Neural progenitor cell (in vitro differentiated cells): ENCODE results near the gene CTIF. TPM values are rescaled to one million over a fixed set of nuclear protein-coding genes. Genes with fewer than 3 reads are reported as not detected.
A peak's percentile ranks its signal among the peaks of the same experiment; 100 is the strongest.

Experiments used
- DNase-seq: peaks from one replicate; pipeline ENCODE4 v3.0.0-alpha.2; 2016; ENCODE audit warnings: low spot score
- H2AFZ ChIP-seq: fragments of 200-600 bp; sonication (generic); replicated peaks from 2 replicates; pipeline ENCODE4 v1.6.1; 2016; ENCODE audit warnings: antibody characterized with exemption
- H3F3A ChIP-seq: fragments of 200-600 bp; sonication (generic); 2 replicates; pipeline ENCODE4 v1.6.1; 2016; ENCODE audit warnings: antibody characterized with exemption, low read depth
- H3K27ac ChIP-seq: fragments of 200-600 bp; sonication (generic); 2 replicates; pipeline ENCODE4 v1.5.1; 2016; ENCODE audit warnings: mild to moderate bottlenecking
- H3K27me3 ChIP-seq: fragments of 200-600 bp; sonication (generic); 2 replicates; pipeline ENCODE4 v1.6.1; 2016; ENCODE audit warnings: mild to moderate bottlenecking, moderate library complexity
- H3K36me3 ChIP-seq: fragments of 200-600 bp; sonication (generic); 2 replicates; pipeline ENCODE4 v1.5.1; 2016
- H3K4me1 ChIP-seq: fragments of 200-600 bp; sonication (generic); 2 replicates; pipeline ENCODE4 v1.6.1; 2016; ENCODE audit warnings: mixed run types
- H3K4me2 ChIP-seq: fragments of 200-600 bp; sonication (generic); 2 replicates; pipeline ENCODE4 v1.6.1; 2016
- H3K4me3 ChIP-seq: fragments of 200-600 bp; sonication (generic); 2 replicates; pipeline ENCODE4 v1.5.1; 2016
- H3K79me2 ChIP-seq: fragments of 200-600 bp; sonication (generic); 2 replicates; pipeline ENCODE4 v1.6.1; 2016; ENCODE audit warnings: low read depth
- H3K9ac ChIP-seq: fragments of 200-600 bp; sonication (generic); 2 replicates; pipeline ENCODE4 v1.6.1; 2016
- H3K9me3 ChIP-seq: fragments of 200-600 bp; sonication (generic); 2 replicates; pipeline ENCODE4 v1.5.1; 2016; ENCODE audit warnings: low read depth
- H4K20me1 ChIP-seq: fragments of 200-600 bp; sonication (generic); 2 replicates; pipeline ENCODE4 v1.6.1; 2016; ENCODE audit warnings: low read depth
- H3K27ac Mint-ChIP-seq: 3 replicates; pipeline ENCODE4 v1.8.0; 2021; ENCODE audit warnings: mixed read lengths
- H3K27me3 Mint-ChIP-seq: 2 replicates; pipeline ENCODE4 v1.8.0; 2022; ENCODE audit warnings: low read depth, mild to moderate bottlenecking, inconsistent platforms, moderate library complexity, mixed read lengths; ENCODE audit not compliant: insufficient read depth
- H3K36me3 Mint-ChIP-seq: 3 replicates; pipeline ENCODE4 v1.8.0; 2021; ENCODE audit warnings: mixed read lengths
- H3K4me1 Mint-ChIP-seq: 3 replicates; pipeline ENCODE4 v1.8.0; 2021; ENCODE audit warnings: mixed read lengths
- H3K4me3 Mint-ChIP-seq: 3 replicates; pipeline ENCODE4 v1.8.0; 2021; ENCODE audit warnings: mild to moderate bottlenecking, moderate library complexity, mixed read lengths
- H3K9me3 Mint-ChIP-seq: 3 replicates; pipeline ENCODE4 v1.8.0; 2020; ENCODE audit warnings: mixed read lengths
- CTCF ChIP-seq: fragments of 200-600 bp; sonication (generic); IDR thresholded peaks from 2 replicates; pipeline ENCODE4 v1.5.1; 2017; ENCODE audit warnings: antibody characterized with exemption, mild to moderate bottlenecking
- EZH2 ChIP-seq: fragments of 200-600 bp; sonication (generic); IDR thresholded peaks from 2 replicates; pipeline ENCODE4 v1.6.1; 2017; ENCODE audit warnings: antibody characterized with exemption, mild to moderate bottlenecking, moderate library complexity
- EZH2phosphoT487 ChIP-seq: fragments of 200-600 bp; sonication (generic); IDR thresholded peaks from 2 replicates; pipeline ENCODE4 v1.6.1; 2017; ENCODE audit warnings: antibody characterized with exemption
- total RNA-seq: library from RNA; depleted of rRNA; stranded (reverse); fragments of >200 nt; gene quantifications from 2 replicates; pipeline ENCODE4 v1.2.3, GENCODE V29; 2015; ENCODE audit warnings: low replicate concordance

The CTIF gene
- total RNA-seq, 1 donor from 2014 or later = 17.6 TPM

GRCh38 chr18:48850822-48851598, 312.2 kb downstream of the CTIF start:
- H3K36me3 ChIP-seq = no peaks in the 10 kb centered on the region
- H3K9me3 ChIP-seq = no peaks in the 10 kb centered on the region
- H3K4me3 ChIP-seq = no peak overlapping the region
- Mint-ChIP-seq H3K4me1 (peaks cover 55% of the 10 kb centered on the region), H3K27me3 (peaks cover 2% of the 10 kb centered on the region), H3K4me3 (no peak overlapping the region), H3K27ac (peak overlapping the region; percentile 89), H3K9me3 (peaks cover 3% of the 10 kb centered on the region), H3K36me3 (peaks cover 8% of the 10 kb centered on the region)
- peak overlapping the region; percentile 64 for H3K27ac ChIP-seq
- TF ChIP-seq EZH2phosphoT487 = no peak
- no peak for TF ChIP-seq CTCF
- TF ChIP-seq EZH2 = no peak
- no peaks in the 10 kb centered on the region for H3K79me2 ChIP-seq
- peaks cover 31% of the 10 kb centered on the region for H3K4me1 ChIP-seq
- no peak for DNase-seq
- peak overlapping the region; percentile 57 for H3K4me2 ChIP-seq
- H4K20me1 ChIP-seq = no peaks in the 10 kb centered on the region
- no peak overlapping the region for H3K9ac ChIP-seq
- H3K27me3 ChIP-seq = no peaks in the 10 kb centered on the region
- no peak overlapping the region for H2AFZ ChIP-seq
- no peaks in the 10 kb centered on the region for H3F3A ChIP-seq

- no peaks in the 10 kb centered on the region for H4K20me1 ChIP-seq
- H3K9me3 ChIP-seq = no peaks in the 10 kb centered on the region
- Mint-ChIP-seq H3K4me3 (no peak overlapping the region), H3K9me3 (peaks cover 3% of the 10 kb centered on the region), H3K27me3 (peaks cover 2% of the 10 kb centered on the region), H3K27ac (peak overlapping the region; percentile 81), H3K36me3 (peaks cover 11% of the 10 kb centered on the region), H3K4me1 (peaks cover 55% of the 10 kb centered on the region)
- H3K27me3 ChIP-seq = no peaks in the 10 kb centered on the region
- no peak for TF ChIP-seq EZH2phosphoT487
- no peak for TF ChIP-seq EZH2
- no peak for TF ChIP-seq CTCF
- no peak overlapping the region for H2AFZ ChIP-seq
- H3K4me3 ChIP-seq = no peak overlapping the region
- peaks cover 31% of the 10 kb centered on the region for H3K4me1 ChIP-seq
- H3K4me2 ChIP-seq = peak overlapping the region; percentile 57
- no peaks in the 10 kb centered on the region for H3F3A ChIP-seq
- no peaks in the 10 kb centered on the region for H3K79me2 ChIP-seq
- DNase-seq = no peak
- no peak overlapping the region for H3K27ac ChIP-seq
- no peak overlapping the region for H3K9ac ChIP-seq
- no peaks in the 10 kb centered on the region for H3K36me3 ChIP-seq
Measured at GRCh38 chr18:48851599-48851960, 312.7 kb downstream of the CTIF start.

GRCh38 chr18:48852292-48852691, 313.5 kb downstream of the CTIF start:
- no peaks in the 10 kb centered on the region for H3K27me3 ChIP-seq
- Mint-ChIP-seq H3K27ac (no peak overlapping the region), H3K4me3 (no peak overlapping the region), H3K9me3 (peaks cover 4% of the 10 kb centered on the region), H3K4me1 (peaks cover 56% of the 10 kb centered on the region), H3K36me3 (peaks cover 12% of the 10 kb centered on the region), H3K27me3 (peaks cover 2% of the 10 kb centered on the region)
- no peak overlapping the region for H2AFZ ChIP-seq
- H3K4me1 ChIP-seq = peaks cover 31% of the 10 kb centered on the region
- no peak overlapping the region for H3K4me3 ChIP-seq
- H4K20me1 ChIP-seq = no peaks in the 10 kb centered on the region
- no peak for DNase-seq
- no peaks in the 10 kb centered on the region for H3K79me2 ChIP-seq
- H3K4me2 ChIP-seq = no peak overlapping the region
- H3K27ac ChIP-seq = no peak overlapping the region
- TF ChIP-seq EZH2phosphoT487 (no peak), EZH2 (no peak), CTCF (no peak)
- no peaks in the 10 kb centered on the region for H3K9me3 ChIP-seq
- no peaks in the 10 kb centered on the region for H3K36me3 ChIP-seq
- H3K9ac ChIP-seq = no peak overlapping the region
- H3F3A ChIP-seq = no peaks in the 10 kb centered on the region
